ENCODE results near the gene LMO1. TPM values are rescaled to one million over a fixed set of nuclear protein-coding genes. Genes with fewer than 3 reads are reported as not detected.

The LMO1 gene
- total and polyA plus RNA-seq, 9 of the 15 experiments (the other 6 are each of a cell fraction or from before 2014, with no cell fraction given), result not detected

DNA sequence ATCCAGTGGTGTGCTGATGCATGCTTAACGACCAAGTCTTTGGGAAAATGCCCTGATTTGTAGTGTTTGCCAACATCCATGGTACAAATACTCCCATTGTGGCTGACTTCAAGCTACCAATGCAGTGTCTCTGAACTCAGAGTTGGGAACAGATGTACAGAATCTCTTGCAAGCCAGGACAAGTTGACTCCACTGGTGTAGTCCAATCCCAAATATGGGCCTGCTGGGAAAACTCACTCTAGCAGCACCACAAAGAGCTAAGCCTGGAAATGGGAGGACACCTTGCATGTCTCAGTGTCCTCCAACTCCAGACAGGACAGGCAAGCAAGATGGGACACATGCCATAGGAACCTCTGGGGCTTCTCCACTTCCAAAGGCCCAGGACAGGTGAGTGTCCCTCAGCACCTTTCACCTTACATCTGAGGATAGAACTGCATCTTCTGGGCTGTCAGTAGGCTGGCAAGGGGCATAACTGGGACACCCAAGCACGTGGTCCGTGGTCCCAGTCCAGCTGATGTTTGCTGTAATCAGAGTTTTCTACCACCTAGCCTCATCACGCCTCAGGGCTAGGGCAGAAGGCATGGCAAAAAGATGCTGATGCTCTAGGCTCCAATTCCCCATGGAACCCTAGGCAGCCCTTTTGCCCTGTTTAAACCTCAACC is 6.5 kb downstream of the LMO1 start:
- DNase-seq (ENCODE audit: extremely low read depth in 1 of 4, low spot score in 3 of 4) (no peak), ATAC-seq (no peak), FAIRE-seq (no peak)
- 0% methylated on average over 4 of the region's 4 CpGs for WGBS (ENCODE audit: insufficient coverage, low coverage, missing lambda C conversion rate)
- no peaks in the 10 kb centered on the region for H3K9me3 ChIP-seq (replicated peaks; ENCODE audit: control insufficient read depth, insufficient read depth, low read depth, low read length)
- no peak overlapping the region for H2AFZ ChIP-seq (ENCODE audit: low read depth, low read length)
- no peaks in the 10 kb centered on the region for H3K36me3 ChIP-seq (ENCODE audit: control insufficient read depth, insufficient read depth, low read length)
- H3K9me1 ChIP-seq (ENCODE audit: control insufficient read depth, insufficient read depth, low read length), result no peaks in the 10 kb centered on the region
- H3K4me3 ChIP-seq, result no peak overlapping the region
- ChIA-PET CTCF (ENCODE audit: low intra/inter-chr PET ratio) (no interaction called here), POLR2A (no interaction called here)
- no TSS peak for BruUV-seq (replicated peaks)
- in situ Hi-C loops (cut with MboI) (no loop called here), intact Hi-C loops (cut with micrococcal nuclease) (no loop called here)
- H3K4me1 ChIP-seq (replicated peaks in 1 of 2; ENCODE audit: control insufficient read depth in 2 of 2, insufficient read depth in 2 of 2, low read length in 2 of 2), result no peaks in the 10 kb centered on the region
- H3K27ac ChIP-seq (ENCODE audit: extremely low read depth, low read depth, low read length), result no peak overlapping the region
- H3K4me2 ChIP-seq (ENCODE audit: insufficient read depth, low read length), result no peak overlapping the region
- H3K9ac ChIP-seq (ENCODE audit: insufficient read depth in 1 of 2, low read depth in 2 of 2, low read length in 2 of 2), result no peak overlapping the region
- H3K79me2 ChIP-seq (ENCODE audit: control insufficient read depth, insufficient read depth, low read length), result no peaks in the 10 kb centered on the region
- H3K27me3 ChIP-seq (ENCODE audit: control insufficient read depth in 2 of 2, insufficient read depth in 2 of 2, low read length in 2 of 2), result peaks cover 22 to 78% of the 10 kb centered on the region in 2 experiments
- peaks cover 3% of the 10 kb centered on the region; the same call in 1 of the 2 replicates for H4K20me1 ChIP-seq (replicated peaks; ENCODE audit: control insufficient read depth, insufficient read depth, low read length)
- TF ChIP-seq SMC3 (conservative IDR thresholded peaks at IDR 0.05; ENCODE audit: insufficient read depth, low read depth, low read length), result no peak
- TF ChIP-seq, protein P1, sequence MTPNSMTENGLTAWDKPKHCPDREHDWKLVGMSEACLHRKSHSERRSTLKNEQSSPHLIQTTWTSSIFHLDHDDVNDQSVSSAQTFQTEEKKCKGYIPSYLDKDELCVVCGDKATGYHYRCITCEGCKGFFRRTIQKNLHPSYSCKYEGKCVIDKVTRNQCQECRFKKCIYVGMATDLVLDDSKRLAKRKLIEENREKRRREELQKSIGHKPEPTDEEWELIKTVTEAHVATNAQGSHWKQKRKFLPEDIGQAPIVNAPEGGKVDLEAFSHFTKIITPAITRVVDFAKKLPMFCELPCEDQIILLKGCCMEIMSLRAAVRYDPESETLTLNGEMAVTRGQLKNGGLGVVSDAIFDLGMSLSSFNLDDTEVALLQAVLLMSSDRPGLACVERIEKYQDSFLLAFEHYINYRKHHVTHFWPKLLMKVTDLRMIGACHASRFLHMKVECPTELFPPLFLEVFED (CRISPR knock-in tag; conservative IDR thresholded peaks at IDR 0.05), result no peak
- no peak for TF ChIP-seq HLTF (IDR thresholded peaks at IDR 0.05)
- no peak for TF ChIP-seq TEAD1 (CRISPR knock-in tag; IDR thresholded peaks at IDR 0.05)
- no peak for TF ChIP-seq CEBPG (CRISPR knock-in tag; IDR thresholded peaks at IDR 0.05)
- no peak for TF ChIP-seq CEBPG (tag; conservative IDR thresholded peaks at IDR 0.05 in 1 of 2, IDR thresholded peaks at IDR 0.05 in 1 of 2)
- TF ChIP-seq, protein P2, sequence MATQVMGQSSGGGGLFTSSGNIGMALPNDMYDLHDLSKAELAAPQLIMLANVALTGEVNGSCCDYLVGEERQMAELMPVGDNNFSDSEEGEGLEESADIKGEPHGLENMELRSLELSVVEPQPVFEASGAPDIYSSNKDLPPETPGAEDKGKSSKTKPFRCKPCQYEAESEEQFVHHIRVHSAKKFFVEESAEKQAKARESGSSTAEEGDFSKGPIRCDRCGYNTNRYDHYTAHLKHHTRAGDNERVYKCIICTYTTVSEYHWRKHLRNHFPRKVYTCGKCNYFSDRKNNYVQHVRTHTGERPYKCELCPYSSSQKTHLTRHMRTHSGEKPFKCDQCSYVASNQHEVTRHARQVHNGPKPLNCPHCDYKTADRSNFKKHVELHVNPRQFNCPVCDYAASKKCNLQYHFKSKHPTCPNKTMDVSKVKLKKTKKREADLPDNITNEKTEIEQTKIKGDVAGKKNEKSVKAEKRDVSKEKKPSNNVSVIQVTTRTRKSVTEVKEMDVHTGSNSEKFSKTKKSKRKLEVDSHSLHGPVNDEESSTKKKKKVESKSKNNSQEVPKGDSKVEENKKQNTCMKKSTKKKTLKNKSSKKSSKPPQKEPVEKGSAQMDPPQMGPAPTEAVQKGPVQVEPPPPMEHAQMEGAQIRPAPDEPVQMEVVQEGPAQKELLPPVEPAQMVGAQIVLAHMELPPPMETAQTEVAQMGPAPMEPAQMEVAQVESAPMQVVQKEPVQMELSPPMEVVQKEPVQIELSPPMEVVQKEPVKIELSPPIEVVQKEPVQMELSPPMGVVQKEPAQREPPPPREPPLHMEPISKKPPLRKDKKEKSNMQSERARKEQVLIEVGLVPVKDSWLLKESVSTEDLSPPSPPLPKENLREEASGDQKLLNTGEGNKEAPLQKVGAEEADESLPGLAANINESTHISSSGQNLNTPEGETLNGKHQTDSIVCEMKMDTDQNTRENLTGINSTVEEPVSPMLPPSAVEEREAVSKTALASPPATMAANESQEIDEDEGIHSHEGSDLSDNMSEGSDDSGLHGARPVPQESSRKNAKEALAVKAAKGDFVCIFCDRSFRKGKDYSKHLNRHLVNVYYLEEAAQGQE (IDR thresholded peaks at IDR 0.05; ENCODE audit: borderline replicate concordance), result no peak
- TF ChIP-seq, protein P2 (CRISPR knock-in tag; IDR thresholded peaks at IDR 0.05; ENCODE audit: low read depth), result no peak
- no peak for TF ChIP-seq RAD51 (IDR thresholded peaks at IDR 0.05; ENCODE audit: borderline replicate concordance, low read depth)
- TF ChIP-seq, protein P3, sequence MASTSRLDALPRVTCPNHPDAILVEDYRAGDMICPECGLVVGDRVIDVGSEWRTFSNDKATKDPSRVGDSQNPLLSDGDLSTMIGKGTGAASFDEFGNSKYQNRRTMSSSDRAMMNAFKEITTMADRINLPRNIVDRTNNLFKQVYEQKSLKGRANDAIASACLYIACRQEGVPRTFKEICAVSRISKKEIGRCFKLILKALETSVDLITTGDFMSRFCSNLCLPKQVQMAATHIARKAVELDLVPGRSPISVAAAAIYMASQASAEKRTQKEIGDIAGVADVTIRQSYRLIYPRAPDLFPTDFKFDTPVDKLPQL (IDR thresholded peaks at IDR 0.05; ENCODE audit: extremely low read depth, insufficient read length), result no peak
- TF ChIP-seq NCOA1 (IDR thresholded peaks at IDR 0.05; ENCODE audit: low read depth), result no peak
